Astrocyte (in vitro differentiated cells and primary cell): ENCODE data around the gene SRRM4. TPM values are rescaled to one million over a fixed set of nuclear protein-coding genes. Genes with fewer than 3 reads are reported as not detected.

Source experiments
- DNase-seq: peaks from one replicate; pipeline ENCODE4 v3.0.0-alpha.2; 2010; ENCODE audit warnings: low read depth
- FAIRE-seq: peaks from 2 replicates; lab custom pipeline; 2011; peaks lifted over from hg19 to GRCh38; lab: Jason Lieb, UNC
- H2AFZ ChIP-seq: 2 replicates; pipeline ENCODE4 v1.6.0; 2012; ENCODE audit warnings: low read depth, low read length, inconsistent platforms
- H3K27ac ChIP-seq: 2 replicates; pipeline ENCODE4 v1.5.1; 2011; ENCODE audit warnings: low read depth, low read length, inconsistent platforms
- H3K27me3 ChIP-seq: 2 replicates; pipeline ENCODE4 v1.6.0; 2011; ENCODE audit warnings: low read length, inconsistent platforms; ENCODE audit not compliant: insufficient read depth
- H3K36me3 ChIP-seq: 2 replicates; pipeline ENCODE4 v1.5.1; 2011; ENCODE audit warnings: low read length, inconsistent platforms; ENCODE audit not compliant: insufficient read depth
- H3K4me1 ChIP-seq: 2 replicates; pipeline ENCODE4 v1.5.1; 2011; ENCODE audit warnings: low read length, inconsistent platforms; ENCODE audit not compliant: insufficient read depth
- H3K4me2 ChIP-seq: 2 replicates; pipeline ENCODE4 v1.6.0; 2012; ENCODE audit warnings: low read length, inconsistent platforms
- H3K4me3 ChIP-seq: 2 replicates; pipeline ENCODE4 v1.5.1; 2011; ENCODE audit warnings: low read depth, mild to moderate bottlenecking, low read length, inconsistent platforms; ENCODE audit not compliant: insufficient read depth
- H3K79me2 ChIP-seq: 2 replicates; pipeline ENCODE4 v1.6.0; 2012; ENCODE audit warnings: mild to moderate bottlenecking, low read length, inconsistent platforms; ENCODE audit not compliant: insufficient read depth
- H3K9ac ChIP-seq: 2 replicates; pipeline ENCODE4 v1.6.0; 2012; ENCODE audit warnings: mild to moderate bottlenecking, low read length, inconsistent platforms
- H3K9me3 ChIP-seq: 2 replicates; pipeline ENCODE4 v1.5.1; 2012; ENCODE audit warnings: low read depth, mild to moderate bottlenecking, low read length, inconsistent platforms; ENCODE audit not compliant: insufficient read depth
- H4K20me1 ChIP-seq: 2 replicates; pipeline ENCODE4 v1.6.0; 2012; ENCODE audit warnings: low read length, inconsistent platforms; ENCODE audit not compliant: insufficient read depth
- H3K27ac Mint-ChIP-seq: one replicate; pipeline ENCODE4 v1.8.0; 2021; ENCODE audit warnings: mild to moderate bottlenecking, mixed read lengths; ENCODE audit not compliant: unreplicated experiment
- H3K27me3 Mint-ChIP-seq: one replicate; pipeline ENCODE4 v1.8.0; 2021; ENCODE audit warnings: low read depth, mixed read lengths; ENCODE audit not compliant: unreplicated experiment
- H3K36me3 Mint-ChIP-seq: one replicate; pipeline ENCODE4 v1.8.0; 2021; ENCODE audit warnings: low read depth, mixed read lengths; ENCODE audit not compliant: unreplicated experiment
- H3K4me1 Mint-ChIP-seq: one replicate; pipeline ENCODE4 v1.8.0; 2021; ENCODE audit warnings: low read depth, mixed read lengths; ENCODE audit not compliant: unreplicated experiment
- H3K4me3 Mint-ChIP-seq: one replicate; pipeline ENCODE4 v1.8.0; 2021; ENCODE audit warnings: mild to moderate bottlenecking, moderate library complexity, mixed read lengths; ENCODE audit not compliant: unreplicated experiment
- H3K9me3 Mint-ChIP-seq: one replicate; pipeline ENCODE4 v1.8.0; 2021; ENCODE audit warnings: mild to moderate bottlenecking, mixed read lengths; ENCODE audit not compliant: unreplicated experiment
- CTCF ChIP-seq: IDR thresholded peaks from 2 replicates; pipeline ENCODE4 v1.5.1; 2011; ENCODE audit warnings: low read depth, mild to moderate bottlenecking, inconsistent platforms, low read length, moderate library complexity; ENCODE audit not compliant: insufficient read depth
- EZH2 ChIP-seq: IDR thresholded peaks from 2 replicates; pipeline ENCODE4 v1.6.1; 2012; ENCODE audit warnings: mild to moderate bottlenecking, low read length, inconsistent platforms; ENCODE audit not compliant: insufficient read depth
- total RNA-seq: library from RNA; stranded (reverse); gene quantifications from 2 replicates; pipeline ENCODE4 v1.2.1, GENCODE V29; 2021

The SRRM4 gene
- total RNA-seq, 1 donor from 2014 or later, result 0.30 TPM

GRCh38 chr12:119013023-119013422 lies 31.7 kb downstream of the SRRM4 start:
- H3K36me3 Mint-ChIP-seq, result no peaks in the 10 kb centered on the region
- no peak overlapping the region for H3K4me2 ChIP-seq
- H3K79me2 ChIP-seq, result no peaks in the 10 kb centered on the region
- no peaks in the 10 kb centered on the region for H3K27me3 ChIP-seq
- no peaks in the 10 kb centered on the region for H3K4me1 ChIP-seq
- FAIRE-seq (no peak), DNase-seq (no peak)
- H3K9ac ChIP-seq, result no peak overlapping the region
- no peak for TF ChIP-seq CTCF
- no peak for TF ChIP-seq EZH2
- no peaks in the 10 kb centered on the region for H3K36me3 ChIP-seq
- no peaks in the 10 kb centered on the region for H4K20me1 ChIP-seq
- no peak overlapping the region for H3K4me3 ChIP-seq
- no peaks in the 10 kb centered on the region for H3K4me1 Mint-ChIP-seq
- H3K9me3 ChIP-seq, result peaks cover 6% of the 10 kb centered on the region
- H3K9me3 Mint-ChIP-seq, result peaks cover 12% of the 10 kb centered on the region
- peaks cover 7% of the 10 kb centered on the region for H3K27me3 Mint-ChIP-seq
- no peak overlapping the region for H3K4me3 Mint-ChIP-seq
- H3K27ac ChIP-seq, result no peak overlapping the region
- H2AFZ ChIP-seq, result no peak overlapping the region
- no peak overlapping the region for H3K27ac Mint-ChIP-seq

- Histone ChIP-seq H3K27ac (no peak overlapping the region), H3K4me1 (no peaks in the 10 kb centered on the region), H3K9ac (no peak overlapping the region), H3K36me3 (no peaks in the 10 kb centered on the region), H3K27me3 (no peaks in the 10 kb centered on the region), H3K4me2 (no peak overlapping the region), H4K20me1 (no peaks in the 10 kb centered on the region), H3K79me2 (no peaks in the 10 kb centered on the region), H3K4me3 (no peak overlapping the region), H3K9me3 (peaks cover 6% of the 10 kb centered on the region), H2AFZ (no peak overlapping the region)
- Mint-ChIP-seq H3K4me1 (peaks cover 5% of the 10 kb centered on the region), H3K9me3 (peaks cover 10% of the 10 kb centered on the region), H3K27ac (no peak overlapping the region), H3K4me3 (no peak overlapping the region), H3K36me3 (no peaks in the 10 kb centered on the region), H3K27me3 (peaks cover 3% of the 10 kb centered on the region)
- no peak for DNase-seq
- FAIRE-seq, result no peak
- TF ChIP-seq CTCF (no peak), EZH2 (no peak)
Measured at GRCh38 chr12:119014368-119014767, 33.0 kb downstream of the SRRM4 start.

GRCh38 chr12:119016715-119017114 lies 35.4 kb downstream of the SRRM4 start:
- TF ChIP-seq EZH2 (no peak), CTCF (no peak)
- H3K27ac Mint-ChIP-seq, result no peak overlapping the region
- no peak overlapping the region for H3K27ac ChIP-seq
- H3K4me3 ChIP-seq, result no peak overlapping the region
- H3K4me3 Mint-ChIP-seq, result no peak overlapping the region
- DNase-seq (no peak), FAIRE-seq (no peak)
- H3K4me1 Mint-ChIP-seq, result peaks cover 10% of the 10 kb centered on the region
- no peaks in the 10 kb centered on the region for H3K27me3 ChIP-seq
- no peaks in the 10 kb centered on the region for H3K79me2 ChIP-seq
- peaks cover 9% of the 10 kb centered on the region for H3K9me3 ChIP-seq
- no peak overlapping the region for H3K4me2 ChIP-seq
- H3K9me3 Mint-ChIP-seq, result peaks cover 4% of the 10 kb centered on the region
- H4K20me1 ChIP-seq, result no peaks in the 10 kb centered on the region
- no peak overlapping the region for H3K9ac ChIP-seq
- H3K36me3 ChIP-seq, result no peaks in the 10 kb centered on the region
- no peaks in the 10 kb centered on the region for H3K4me1 ChIP-seq
- H3K36me3 Mint-ChIP-seq, result no peaks in the 10 kb centered on the region
- peaks cover 5% of the 10 kb centered on the region for H3K27me3 Mint-ChIP-seq
- no peak overlapping the region for H2AFZ ChIP-seq
